ACHN (cell line): ENCODE measurements around the gene WIPF1.

ENCODE experiments used
- DNase-seq: peaks from one replicate; pipeline ENCODE4 v3.0.0-alpha.2; 2015
- in situ Hi-C: cut with HindIII; loops from 2 replicates; pipeline ENCODE4 v1.10.0; 2017; ENCODE audit warnings: low sequenced_read_pairs, low pct_ligation_motif_present, low pct_unique_long_range_greater_than_20kb

The WIPF1 gene

DNA sequence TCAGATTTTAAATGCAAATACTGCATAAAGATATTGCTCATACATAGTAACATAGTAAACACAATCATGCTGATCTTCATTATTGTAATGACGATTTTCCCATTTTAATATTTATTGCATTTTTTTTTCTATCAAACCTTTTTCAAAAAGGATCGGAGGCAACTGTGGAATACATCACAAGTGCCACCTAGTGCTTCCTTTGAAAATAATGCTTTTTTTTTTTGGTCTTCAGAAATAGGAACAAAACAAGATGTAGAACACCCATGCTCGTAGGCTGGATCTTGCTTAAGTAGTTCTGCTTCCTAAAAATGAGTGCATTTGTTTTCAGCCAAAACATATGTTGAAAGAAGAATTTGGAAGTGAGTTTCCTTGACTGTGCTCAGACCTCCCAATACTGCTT is 75.1 kb downstream of the WIPF1 start:
- peak; percentile 34 for DNase-seq

GRCh38 chr2:174518395-174518794 is 79.2 kb downstream of the WIPF1 start:
- in situ Hi-C loops: no loop called here

More for the DNA sequence above, 75.1 kb downstream of the WIPF1 start:
- in situ Hi-C loops: no loop called here

DNA sequence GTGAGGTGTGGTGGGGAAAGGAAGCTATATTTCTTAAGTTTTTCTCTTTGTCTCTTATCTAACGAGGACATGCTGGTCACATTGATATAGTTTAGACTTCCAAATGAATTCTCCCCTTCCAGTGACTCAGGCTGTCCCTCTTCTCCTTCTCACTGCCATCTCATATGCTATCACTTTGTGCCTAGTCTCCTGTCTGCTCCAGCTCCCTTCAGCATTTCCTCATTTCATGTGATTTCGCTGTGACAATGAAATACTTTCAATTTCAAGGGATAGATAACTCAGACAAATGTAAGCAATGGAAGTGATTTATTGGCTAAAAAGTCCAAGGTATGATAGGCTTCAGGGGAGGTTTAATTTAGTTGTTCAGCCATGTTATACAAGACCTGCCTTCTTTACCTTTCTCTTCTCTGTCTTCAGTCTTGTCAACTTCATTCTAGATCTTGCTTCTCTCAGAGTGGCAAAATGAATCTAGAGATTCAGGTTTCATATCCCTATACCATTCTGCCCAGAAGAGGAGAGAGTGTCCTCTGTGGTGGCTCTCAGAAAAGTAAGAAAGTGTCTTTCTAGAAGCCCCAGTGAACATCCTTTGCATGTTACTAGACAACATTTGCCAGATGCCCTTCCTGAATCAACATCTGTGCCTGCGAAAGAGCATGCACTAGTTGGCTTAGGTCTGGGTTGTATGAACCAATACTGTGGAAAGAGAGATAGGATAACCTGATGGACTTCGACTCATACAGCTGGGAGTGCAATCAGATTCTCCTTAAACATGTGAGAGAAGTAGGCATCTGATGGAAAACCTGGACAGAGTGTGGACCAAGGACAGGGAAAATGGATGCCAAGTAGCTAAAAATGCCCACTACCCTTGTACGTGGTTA is 80.9 kb downstream of the WIPF1 start:
- no peak for DNase-seq
- in situ Hi-C loops: no loop called here

More at GRCh38 chr2:174518395-174518794, 79.2 kb downstream of the WIPF1 start:
- DNase-seq: no peak

- DNase-seq: no peak
- in situ Hi-C loops: no loop called here
Observed at GRCh38 chr2:174512345-174512744, 85.3 kb downstream of the WIPF1 start.

DNA sequence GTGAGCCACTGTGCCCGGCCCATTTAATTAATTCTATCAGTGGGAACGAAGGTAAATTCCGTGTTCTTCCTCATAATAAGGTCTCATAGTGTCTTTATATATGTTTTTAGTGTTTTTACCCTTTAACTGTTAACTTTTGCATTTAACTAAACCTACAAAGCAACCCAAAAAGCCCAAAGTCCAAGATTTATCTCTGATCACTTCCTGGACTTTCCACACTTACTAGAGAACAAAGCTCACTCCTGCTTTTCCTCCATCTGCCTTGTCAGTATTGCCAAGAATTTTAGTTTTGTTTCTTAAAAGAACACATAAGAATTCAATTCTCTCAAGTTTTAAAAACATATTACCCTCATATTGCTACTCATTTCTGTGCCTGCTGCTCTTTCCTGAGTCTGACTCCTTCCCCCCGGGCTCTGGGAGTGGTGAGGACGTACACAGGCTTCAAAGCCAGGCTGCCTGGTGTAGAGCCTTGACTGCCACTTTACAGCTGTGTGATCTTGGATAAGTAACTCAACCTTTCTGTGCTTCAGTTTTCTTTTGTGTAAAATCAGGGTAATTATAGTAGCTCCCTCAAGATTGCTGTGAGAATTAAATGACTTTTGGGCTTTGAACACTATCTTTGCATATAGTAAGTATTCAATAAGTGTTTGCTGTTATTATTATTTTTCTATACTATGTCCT is 85.9 kb downstream of the WIPF1 start:
- no peak for DNase-seq
- in situ Hi-C loops: no loop called here

DNA sequence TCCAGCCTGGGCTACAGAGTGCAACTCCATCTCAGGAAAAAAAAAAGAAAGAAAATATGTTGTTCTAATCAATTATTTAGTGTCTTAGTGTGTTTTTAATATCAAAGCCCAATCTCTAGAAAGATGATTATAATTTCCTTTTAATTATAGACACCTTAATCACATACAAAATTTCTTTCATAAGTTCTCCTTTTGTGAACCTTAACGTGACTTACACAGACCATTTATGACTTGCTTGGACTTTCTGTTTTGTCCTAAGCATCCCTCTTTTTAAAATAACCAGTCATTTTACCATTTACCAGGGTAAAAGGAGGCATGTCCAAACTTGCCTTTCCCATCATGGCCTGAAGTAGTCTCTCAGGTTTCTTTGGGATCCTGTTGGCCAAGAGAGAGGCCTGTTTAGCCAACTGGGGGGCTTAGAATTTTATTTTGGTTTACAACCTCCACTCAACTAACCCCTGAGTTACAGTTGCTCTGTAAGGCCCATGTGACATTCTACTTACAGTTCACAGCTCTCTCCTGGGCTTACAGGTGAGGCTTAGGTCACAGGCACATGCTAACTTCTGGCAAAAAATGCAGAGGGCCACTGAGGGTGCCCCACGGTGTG is 86.9 kb downstream of the WIPF1 start:
- peak; percentile 46 for DNase-seq
- in situ Hi-C loops: no loop called here
